Body of pancreas (tissue), 4 donors: ENCODE data around the gene VAV2. TPM values are rescaled to one million over a fixed set of nuclear protein-coding genes. Genes with fewer than 3 reads are reported as not detected.

ENCODE experiments used
- ATAC-seq: fragments of 150-250 bp; one replicate; pipeline ENCODE4 v1.9.1; 2016
- DNase-seq, 4 donors: peaks; one replicate each; pipeline ENCODE4 v3.0.0-alpha.2; 2019
- H3K27ac ChIP-seq, 4 donors: fragments of 200-600 bp; sonication (generic); 1 replicate in 3 of 4; 2 replicates in 1 of 4; pipeline versions ENCODE4 v1.5.1 to v1.6.1; 2016 to 2019; ENCODE audit warnings: mild to moderate bottlenecking in 1 of 4, mixed read lengths in 1 of 4, moderate library complexity in 1 of 4
- H3K27me3 ChIP-seq, 2 donors: fragments of 200-600 bp; sonication (generic); one replicate each; pipeline ENCODE4 v1.6.0; 2016; ENCODE audit warnings: mild to moderate bottlenecking in 1 of 2
- H3K36me3 ChIP-seq, 2 donors: fragments of 200-600 bp; sonication (generic); replicated peaks in 1 of 2; 2 replicates each; pipeline ENCODE4 v1.5.1; 2016; ENCODE audit warnings: low read depth in 2 of 2; ENCODE audit not compliant: insufficient read depth in 1 of 2
- H3K4me1 ChIP-seq: fragments of 200-600 bp; sonication (generic); one replicate; pipeline ENCODE4 v1.6.0; 2016
- H3K4me3 ChIP-seq, 2 donors: fragments of 200-600 bp; sonication (generic); 1 replicate in 1 of 2; 2 replicates in 1 of 2; pipeline ENCODE4 v1.5.1; 2016 to 2019
- H3K9me3 ChIP-seq, 3 donors: fragments of 200-600 bp; sonication (generic); 1 replicate in 2 of 3; 2 replicates in 1 of 3; pipeline ENCODE4 v1.5.1; 2016
- POLR2A ChIP-seq, 3 donors: fragments of 450-650 bp; IDR thresholded peaks; one replicate each; pipeline ENCODE4 v1.6.1; 2016; ENCODE audit warnings: antibody characterized with exemption in 3 of 3, mild to moderate bottlenecking in 2 of 3
- WGBS, 2 donors: methylation state at CpG; one replicate each; pipeline ENCODE4 v1.1.5; 2017; 5-methylcytosine and 5-hydroxymethylcytosine counted together
- intact Hi-C: fragments of 100-400 bp; cut with DNase I; formaldehyde crosslinking; loops from one replicate; pipeline ENCODE4 v1.15.1; 2023
- total RNA-seq, 2 donors: library from RNA; depleted of rRNA; stranded (reverse); fragments of >200 nt; gene quantifications; one replicate each; pipeline ENCODE4 v1.1.0, GENCODE V29; 2016
- TF ChIP-seq, protein P1 (sequence below), 7 experiments: fragments of 450-650 bp in 4 of 7; fragments of 200-600 bp in 3 of 7; sonication (generic) in 3 of 7; IDR thresholded peaks; one replicate each; pipeline ENCODE4 v1.5.1; 2016 to 2019; ENCODE audit warnings: antibody characterized with exemption in 7 of 7

VAV2 gene
- total RNA-seq, 2 donors from 2014 or later: 31.6 to 32.3 TPM

DNA sequence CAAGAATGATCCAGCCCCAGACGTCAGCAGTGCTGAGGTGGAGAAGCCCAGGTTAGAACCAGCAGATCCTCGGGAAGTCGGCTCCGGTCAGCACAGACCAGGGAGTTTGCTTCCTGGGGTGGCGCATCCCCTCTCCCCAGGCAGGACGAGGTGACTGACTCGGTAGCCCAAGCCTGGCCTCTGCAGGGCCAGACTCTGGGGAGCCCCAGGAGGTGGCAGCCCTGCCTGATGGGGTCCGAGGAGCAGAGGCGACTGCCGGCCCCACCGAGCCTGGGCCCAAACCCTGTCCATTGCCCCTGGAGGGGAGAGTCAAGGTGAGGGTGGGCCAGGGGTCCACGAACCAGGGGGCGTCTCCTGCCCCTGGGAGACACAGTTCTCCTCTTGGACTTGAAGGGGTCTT lies 201.1 kb downstream of the VAV2 start:
- H3K9me3 ChIP-seq: no peaks in the 10 kb centered on the region
- TF ChIP-seq, protein P1, sequence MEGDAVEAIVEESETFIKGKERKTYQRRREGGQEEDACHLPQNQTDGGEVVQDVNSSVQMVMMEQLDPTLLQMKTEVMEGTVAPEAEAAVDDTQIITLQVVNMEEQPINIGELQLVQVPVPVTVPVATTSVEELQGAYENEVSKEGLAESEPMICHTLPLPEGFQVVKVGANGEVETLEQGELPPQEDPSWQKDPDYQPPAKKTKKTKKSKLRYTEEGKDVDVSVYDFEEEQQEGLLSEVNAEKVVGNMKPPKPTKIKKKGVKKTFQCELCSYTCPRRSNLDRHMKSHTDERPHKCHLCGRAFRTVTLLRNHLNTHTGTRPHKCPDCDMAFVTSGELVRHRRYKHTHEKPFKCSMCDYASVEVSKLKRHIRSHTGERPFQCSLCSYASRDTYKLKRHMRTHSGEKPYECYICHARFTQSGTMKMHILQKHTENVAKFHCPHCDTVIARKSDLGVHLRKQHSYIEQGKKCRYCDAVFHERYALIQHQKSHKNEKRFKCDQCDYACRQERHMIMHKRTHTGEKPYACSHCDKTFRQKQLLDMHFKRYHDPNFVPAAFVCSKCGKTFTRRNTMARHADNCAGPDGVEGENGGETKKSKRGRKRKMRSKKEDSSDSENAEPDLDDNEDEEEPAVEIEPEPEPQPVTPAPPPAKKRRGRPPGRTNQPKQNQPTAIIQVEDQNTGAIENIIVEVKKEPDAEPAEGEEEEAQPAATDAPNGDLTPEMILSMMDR (IDR thresholded peaks at IDR 0.05): no peak
- TF ChIP-seq POLR2A (IDR thresholded peaks at IDR 0.05): no peak
- DNase-seq (no peak), ATAC-seq (no peak)
- peaks cover 9% of the 10 kb centered on the region for H3K4me1 ChIP-seq
- intact Hi-C loops: loop anchor here (5.0 kb wide), 1 partner anchor 206 kb away; no protein-coding TSS in a partner anchor
- H3K36me3 ChIP-seq: peaks cover 0 to 19% of the 10 kb centered on the region in 2 donors
- H3K27me3 ChIP-seq: no peaks in the 10 kb centered on the region
- WGBS, 2 donors: 94 to 100% methylated on average over 1 to 13 of the region's 13 CpGs
- H3K27ac ChIP-seq: no peak overlapping the region
- H3K4me3 ChIP-seq: no peak overlapping the region

DNA sequence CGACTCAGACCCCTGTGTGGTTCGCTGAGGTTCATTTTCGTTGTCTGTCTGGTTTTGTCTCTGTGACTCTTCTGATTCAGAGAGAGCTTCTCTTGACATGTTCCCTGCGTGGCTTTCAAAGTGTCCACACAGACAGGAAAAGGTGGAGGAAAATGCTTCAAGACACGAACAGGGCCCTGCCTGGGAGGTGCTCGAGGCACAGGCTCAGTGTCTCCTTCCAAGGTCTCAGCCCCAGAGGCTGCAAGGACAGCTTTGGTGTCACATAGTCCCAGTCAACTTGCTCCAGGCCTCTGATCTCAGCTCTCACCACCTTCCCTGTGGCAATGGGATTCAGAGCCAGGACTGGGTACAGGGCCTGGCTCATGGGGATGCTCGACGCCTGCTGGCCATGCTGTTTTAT lies 202.3 kb downstream of the VAV2 start:
- intact Hi-C loops: loop anchor here (5.0 kb wide), 1 partner anchor 208 kb away; no protein-coding TSS in a partner anchor
- Histone ChIP-seq H3K36me3 (peaks cover 0 to 24% of the 10 kb centered on the region in 2 donors), H3K27ac (no peak overlapping the region), H3K4me3 (no peak overlapping the region), H3K9me3 (no peaks in the 10 kb centered on the region), H3K4me1 (peaks cover 9% of the 10 kb centered on the region), H3K27me3 (no peaks in the 10 kb centered on the region)
- WGBS, 2 donors: 73 to 82% methylated on average over 6 to 8 of the region's 8 CpGs
- TF ChIP-seq, protein P1 (IDR thresholded peaks at IDR 0.05): no peak
- no peak for TF ChIP-seq POLR2A (IDR thresholded peaks at IDR 0.05)
- DNase-seq (no peak), ATAC-seq (no peak)

DNA sequence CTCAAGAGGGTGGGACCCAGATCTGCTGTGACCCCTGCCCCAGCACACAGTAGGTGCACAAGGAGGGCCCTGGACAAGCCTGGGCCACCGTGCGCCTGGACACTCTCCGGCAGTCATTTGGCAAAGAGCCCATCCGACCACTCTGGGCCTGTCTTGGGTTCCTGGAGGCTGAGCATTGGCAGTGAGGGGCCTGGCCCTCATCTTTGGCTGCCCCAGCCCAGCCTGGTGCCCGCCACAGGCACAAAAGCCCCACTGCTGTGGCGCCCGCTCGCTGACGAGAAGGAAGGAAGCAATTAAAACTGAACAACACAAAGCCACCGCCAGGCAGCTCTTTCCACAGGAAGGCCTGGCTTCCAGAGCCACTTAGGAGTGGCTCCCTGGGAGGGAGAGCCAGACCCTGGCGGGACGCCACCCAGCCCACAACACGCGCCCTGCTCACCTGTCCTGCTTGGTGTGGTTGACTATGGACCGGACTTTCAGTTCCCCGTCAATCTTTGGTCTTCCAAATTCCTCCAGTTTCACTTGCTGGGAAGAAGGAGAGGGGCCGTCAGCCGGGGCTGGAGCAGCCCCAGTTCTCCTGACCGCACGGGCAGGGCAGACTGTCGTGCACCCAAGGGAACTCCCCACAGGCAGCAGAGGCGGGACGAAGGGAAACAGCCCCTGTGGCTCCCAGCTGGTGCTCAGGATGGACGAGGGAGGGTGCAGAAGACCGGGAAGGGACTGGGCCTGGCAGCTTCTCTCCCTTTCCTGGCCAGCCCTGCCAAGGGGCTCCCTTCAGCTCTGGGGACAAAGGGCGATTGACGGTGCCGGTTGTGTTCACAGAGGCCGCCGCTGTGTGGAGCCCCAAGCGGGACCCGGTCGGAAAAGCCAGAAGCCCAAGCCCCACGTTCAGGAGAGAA lies 203.1 kb downstream of the VAV2 start:
- Histone ChIP-seq H3K27ac (peak overlapping the region in 1 of 4 donors; percentile 10), H3K4me3 (no peak overlapping the region), H3K9me3 (no peaks in the 10 kb centered on the region), H3K27me3 (no peaks in the 10 kb centered on the region), H3K36me3 (peaks cover 0 to 29% of the 10 kb centered on the region in 2 donors), H3K4me1 (peaks cover 9% of the 10 kb centered on the region)
- 68 to 88% methylated on average over 19 to 30 of the region's 34 CpGs for whole genome bisulfite sequencing, 2 donors
- DNase-seq (peak in 1 of 4 donors; percentile 43), ATAC-seq (peak; percentile 12)
- intact Hi-C loops: no loop called here
- no peak for TF ChIP-seq POLR2A (IDR thresholded peaks at IDR 0.05)
- TF ChIP-seq, protein P1 (IDR thresholded peaks at IDR 0.05): no peak

DNA sequence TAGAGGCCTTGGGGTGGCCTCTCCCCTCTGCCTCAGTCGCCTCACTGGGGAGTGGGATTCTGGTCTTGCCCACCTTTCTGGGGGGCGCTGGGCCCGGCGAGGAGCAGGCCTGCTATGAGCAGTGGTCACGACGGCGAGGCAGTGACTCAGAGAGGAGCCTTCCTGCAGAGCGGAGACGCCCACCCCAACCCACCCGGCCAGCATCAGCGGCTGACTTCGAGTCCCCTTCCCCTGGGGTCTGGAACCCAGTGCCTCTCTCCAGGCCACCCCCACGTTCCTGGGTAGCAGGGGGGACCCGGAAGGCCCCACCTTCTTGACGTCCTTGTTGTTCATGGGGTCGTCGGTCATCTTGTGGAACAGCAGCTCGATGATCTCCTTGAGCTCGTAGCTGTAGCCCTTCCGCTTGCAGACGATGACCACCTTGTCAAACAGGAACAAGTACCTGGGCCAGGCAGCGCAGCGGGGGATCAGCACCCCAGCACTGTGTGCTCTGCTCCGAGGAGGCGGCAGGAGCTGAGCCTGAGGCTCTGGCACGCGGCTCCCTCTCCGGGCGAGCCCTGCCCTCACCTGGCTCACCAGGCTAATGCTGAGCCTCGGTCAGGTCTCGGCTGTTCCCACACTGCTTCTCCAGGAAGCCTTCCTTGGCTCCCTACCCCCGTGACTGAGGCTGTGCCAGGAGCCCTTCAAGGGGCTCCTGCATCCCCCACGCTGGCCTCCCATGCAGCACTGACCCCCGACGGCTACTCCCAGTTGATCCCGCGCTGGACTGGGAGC lies 203.9 kb downstream of the VAV2 start:
- Histone ChIP-seq H3K27me3 (no peaks in the 10 kb centered on the region), H3K4me1 (peaks cover 5% of the 10 kb centered on the region), H3K9me3 (no peaks in the 10 kb centered on the region), H3K27ac (no peak overlapping the region), H3K36me3 (peaks cover 0 to 29% of the 10 kb centered on the region in 2 donors), H3K4me3 (no peak overlapping the region)
- TF ChIP-seq, protein P1 (IDR thresholded peaks at IDR 0.05): no peak
- no peak for TF ChIP-seq POLR2A (IDR thresholded peaks at IDR 0.05)
- intact Hi-C loops: no loop called here
- ATAC-seq: no peak
- 89 to 91% methylated on average over 5 to 36 of the region's 37 CpGs for WGBS, 2 donors
- no peak for DNase-seq
